CD4-positive, alpha-beta T cell treated with Interleukin-4 for 4 hours (primary cell): Measurements from ENCODE around the gene DPYD.

ENCODE experiments used
- DNase-seq: peaks from one replicate; pipeline ENCODE4 v3.0.0-alpha.2; 2020

DPYD gene

GRCh38 chr1:97174039-97174704, 746.7 kb downstream of the DPYD start:
- DNase-seq: no peak

- DNase-seq: no peak
Observed at GRCh38 chr1:97170300-97170699, 750.5 kb downstream of the DPYD start.

GRCh38 chr1:97168056-97168455, 752.8 kb downstream of the DPYD start:
- DNase-seq: no peak

- DNase-seq: no peak
Observed at GRCh38 chr1:97167246-97167645, 753.6 kb downstream of the DPYD start.

- DNase-seq: no peak
Observed at GRCh38 chr1:97166626-97167025, 754.2 kb downstream of the DPYD start.

GRCh38 chr1:97164276-97164639, 756.6 kb downstream of the DPYD start:
- DNase-seq: no peak

GRCh38 chr1:97163591-97164275, 757.1 kb downstream of the DPYD start:
- DNase-seq: no peak

GRCh38 chr1:97160818-97161217, 760.0 kb downstream of the DPYD start:
- DNase-seq: no peak

- DNase-seq: no peak
Observed at GRCh38 chr1:97159342-97159741, 761.5 kb downstream of the DPYD start.

GRCh38 chr1:97158691-97159096, 762.1 kb downstream of the DPYD start:
- no peak for DNase-seq

GRCh38 chr1:97157991-97158390, 762.8 kb downstream of the DPYD start:
- DNase-seq: no peak

GRCh38 chr1:97151651-97152050, 769.2 kb downstream of the DPYD start:
- DNase-seq: no peak

- no peak for DNase-seq
Observed at GRCh38 chr1:97145321-97145956, 775.4 kb downstream of the DPYD start.

GRCh38 chr1:97144527-97144926, 776.3 kb downstream of the DPYD start:
- no peak for DNase-seq

- DNase-seq: no peak
Observed at GRCh38 chr1:97143236-97143882, 777.5 kb downstream of the DPYD start.

GRCh38 chr1:97140611-97141010, 780.2 kb downstream of the DPYD start:
- DNase-seq: no peak

- DNase-seq: no peak
Observed at GRCh38 chr1:97139512-97139911, 781.3 kb downstream of the DPYD start.

GRCh38 chr1:97138515-97139032, 782.3 kb downstream of the DPYD start:
- no peak for DNase-seq

GRCh38 chr1:97137862-97138514, 782.8 kb downstream of the DPYD start:
- DNase-seq: peak; percentile 15

GRCh38 chr1:97136996-97137395, 783.8 kb downstream of the DPYD start:
- no peak for DNase-seq

- DNase-seq: no peak
Observed at GRCh38 chr1:97135972-97136371, 784.9 kb downstream of the DPYD start.

GRCh38 chr1:97128426-97128825, 792.4 kb downstream of the DPYD start:
- DNase-seq: no peak
